Measurements from ENCODE around the gene DGKB.

The DGKB gene

DNA sequence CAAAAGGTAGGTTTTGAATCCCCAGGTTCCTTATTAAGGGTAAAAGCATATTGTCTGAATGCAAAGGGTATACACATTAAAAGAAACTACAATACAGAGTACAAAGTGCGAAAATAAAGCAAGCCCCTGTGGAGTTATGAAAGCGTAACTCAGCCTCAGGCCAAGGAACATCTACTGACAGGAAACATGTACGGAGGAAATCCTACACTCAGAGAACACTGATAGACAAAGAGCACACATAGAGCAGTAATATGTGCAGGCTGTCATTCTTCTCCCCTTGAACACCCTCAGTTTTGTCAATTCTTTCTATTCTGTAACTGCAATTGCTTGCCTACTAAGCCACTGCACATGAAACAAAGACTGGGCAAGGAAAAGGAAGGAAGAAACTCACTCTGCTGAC is 150.2 kb downstream of the DGKB start:
- no peak for FAIRE-seq

DNA sequence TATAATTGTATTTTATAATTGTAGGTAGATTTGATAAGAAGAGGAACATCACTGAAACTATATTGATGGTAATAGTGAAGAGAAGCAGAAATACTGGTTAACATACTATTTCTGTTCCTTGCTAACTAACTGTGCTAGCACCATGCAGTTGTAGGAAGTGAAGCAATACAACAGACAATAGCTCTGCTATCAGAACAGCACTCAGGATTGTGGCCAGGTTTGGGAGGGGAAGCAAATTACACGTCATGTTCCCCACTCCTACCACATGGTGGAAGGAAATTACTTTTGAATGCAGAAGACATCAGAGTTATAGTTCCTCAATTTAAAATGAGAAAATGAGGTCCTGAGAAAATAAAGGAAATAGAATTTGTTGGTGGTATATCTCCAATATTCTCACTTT is 151.1 kb downstream of the DGKB start:
- FAIRE-seq: no peak

DNA sequence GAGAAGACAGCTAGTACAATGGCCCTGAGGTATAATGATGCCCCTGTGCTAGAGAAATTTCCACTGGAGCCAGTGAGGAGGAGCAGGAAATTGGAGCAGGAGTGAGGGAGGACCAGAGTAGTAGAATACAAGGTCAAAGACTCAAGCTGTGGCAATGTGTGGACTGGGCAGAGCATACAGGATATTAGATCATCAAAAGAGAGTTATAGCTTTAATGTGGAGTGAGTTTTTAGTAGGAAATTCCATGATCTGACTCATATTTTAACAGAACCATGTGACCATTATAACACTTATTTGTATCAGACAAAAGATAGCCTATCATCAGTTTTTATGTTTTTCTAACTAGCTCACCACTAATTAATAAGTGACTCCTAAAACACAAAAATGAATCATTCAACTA is 154.1 kb downstream of the DGKB start:
- no peak for FAIRE-seq

DNA sequence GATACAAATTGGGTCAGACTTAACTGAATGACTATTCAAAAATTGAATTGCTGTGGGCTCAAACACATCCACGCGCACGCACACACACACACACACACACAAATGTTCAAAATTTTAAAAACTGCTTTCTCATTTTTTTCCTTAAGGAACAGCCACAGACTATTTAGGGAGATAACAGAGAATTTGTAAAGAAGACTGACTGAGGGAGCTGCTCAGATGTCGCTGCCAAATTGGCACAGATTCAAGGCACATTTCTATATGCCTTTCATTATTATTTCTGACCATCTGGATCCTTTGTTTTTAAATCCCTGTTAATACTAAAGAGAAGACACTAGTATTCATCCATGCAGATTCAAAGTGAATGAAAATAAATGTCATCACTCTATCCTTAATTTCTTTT is 154.8 kb downstream of the DGKB start:
- FAIRE-seq: no peak

DNA sequence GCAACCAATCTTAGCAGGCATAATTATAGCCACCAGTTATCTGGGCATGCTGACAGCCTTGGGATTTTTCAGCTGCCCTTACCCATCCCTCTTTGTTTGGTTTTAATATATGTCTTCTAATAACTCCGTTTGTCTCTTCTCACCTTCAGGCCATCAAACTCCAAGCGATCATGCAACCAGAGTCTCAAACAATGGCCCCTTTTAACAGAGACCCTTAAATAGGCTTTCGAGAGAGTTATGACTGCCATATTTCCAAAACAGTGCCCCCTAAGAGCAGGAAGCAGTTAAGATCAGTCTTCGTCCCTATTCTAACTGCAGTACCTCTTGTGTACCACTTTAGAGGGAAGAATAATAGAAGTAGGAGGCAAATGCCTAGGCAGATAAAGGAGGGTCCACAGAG is 157.5 kb downstream of the DGKB start:
- FAIRE-seq: no peak

DNA sequence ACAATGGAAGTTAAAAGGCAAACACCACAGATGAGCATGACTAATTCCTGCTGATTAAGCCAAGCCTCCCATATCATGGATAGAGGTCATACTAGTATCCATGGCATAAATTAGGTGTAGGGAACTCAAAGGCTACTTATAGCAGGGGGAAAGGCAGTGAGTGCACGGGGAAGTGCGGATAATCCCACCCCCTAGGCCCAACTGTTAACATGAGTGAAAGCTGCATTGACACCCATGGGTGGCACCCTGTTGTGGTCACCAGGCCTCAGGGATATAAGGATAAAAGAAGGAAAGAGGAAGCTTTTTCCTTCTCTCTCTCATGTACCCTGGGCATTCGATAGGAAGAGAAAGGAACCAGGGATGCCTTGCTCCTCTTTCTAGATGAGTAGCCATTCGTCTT is 161.9 kb downstream of the DGKB start:
- no peak for FAIRE-seq

DNA sequence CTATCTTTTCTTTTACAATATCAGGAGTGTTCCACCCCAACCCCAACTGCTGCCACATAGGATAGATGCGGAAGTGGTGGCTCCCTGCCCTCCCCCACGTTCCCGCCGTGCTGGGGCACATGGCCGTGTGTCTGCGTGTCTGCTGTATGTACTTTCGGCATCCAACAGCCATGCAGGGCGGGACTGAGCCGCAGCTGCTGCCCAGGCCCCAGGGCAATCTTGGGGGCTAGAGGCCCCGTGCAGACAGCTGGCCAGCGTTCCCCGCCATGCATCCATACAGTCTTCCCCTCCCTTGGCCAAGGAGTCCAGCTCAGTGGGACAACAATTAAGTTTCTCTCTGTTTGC is 162.7 kb downstream of the DGKB start:
- FAIRE-seq: no peak

DNA sequence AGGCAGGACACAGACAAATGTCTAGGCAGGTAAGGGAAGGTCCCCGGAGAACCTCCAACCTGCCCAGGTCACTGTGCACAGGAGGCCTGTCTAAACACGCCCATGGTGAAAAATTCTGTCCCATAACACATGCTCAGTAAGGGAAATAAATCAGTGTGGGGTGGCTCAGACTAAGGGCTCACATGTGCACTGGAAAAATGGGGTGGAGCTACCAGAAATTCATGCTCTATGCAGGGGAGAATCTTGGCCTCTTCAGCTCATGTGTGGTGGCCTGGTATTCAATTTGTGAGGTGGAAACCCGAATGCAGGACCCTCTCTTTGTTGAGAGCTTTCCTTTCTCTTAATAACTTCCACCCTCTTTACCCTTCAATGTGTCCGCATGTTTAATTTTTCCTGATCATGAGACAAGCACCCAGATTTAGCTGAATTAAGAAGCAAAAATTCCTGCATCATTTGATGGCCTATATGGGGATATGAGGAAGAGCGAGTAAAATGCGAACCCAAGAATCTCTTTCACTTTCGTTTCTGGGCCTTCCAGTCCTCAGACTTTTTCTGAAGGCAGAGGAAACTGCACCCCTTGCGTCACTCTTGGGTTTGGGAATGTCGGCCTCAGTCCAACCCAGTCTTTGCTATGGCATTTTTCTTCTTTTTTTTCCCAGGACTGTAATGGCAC is 163.2 kb downstream of the DGKB start:
- FAIRE-seq: no peak

DNA sequence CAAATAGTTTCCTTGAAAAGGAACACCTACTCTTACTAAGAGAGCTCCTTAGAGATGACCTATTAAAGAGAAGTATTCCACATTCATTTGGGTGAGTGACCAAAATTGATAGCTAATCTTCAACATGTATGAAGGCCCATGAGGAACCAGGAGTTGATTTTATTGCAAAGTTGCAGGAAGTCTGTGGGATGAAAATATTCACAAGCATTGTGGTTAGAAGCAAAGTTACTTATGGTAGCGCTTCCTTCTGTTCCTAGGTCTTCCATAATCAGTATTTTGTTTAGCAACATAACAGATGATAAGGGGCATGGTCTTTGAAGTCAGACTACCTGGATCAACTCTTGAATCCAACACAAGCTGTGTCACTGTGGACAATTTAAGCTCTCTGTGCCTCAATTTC is 164.5 kb downstream of the DGKB start:
- FAIRE-seq: no peak

DNA sequence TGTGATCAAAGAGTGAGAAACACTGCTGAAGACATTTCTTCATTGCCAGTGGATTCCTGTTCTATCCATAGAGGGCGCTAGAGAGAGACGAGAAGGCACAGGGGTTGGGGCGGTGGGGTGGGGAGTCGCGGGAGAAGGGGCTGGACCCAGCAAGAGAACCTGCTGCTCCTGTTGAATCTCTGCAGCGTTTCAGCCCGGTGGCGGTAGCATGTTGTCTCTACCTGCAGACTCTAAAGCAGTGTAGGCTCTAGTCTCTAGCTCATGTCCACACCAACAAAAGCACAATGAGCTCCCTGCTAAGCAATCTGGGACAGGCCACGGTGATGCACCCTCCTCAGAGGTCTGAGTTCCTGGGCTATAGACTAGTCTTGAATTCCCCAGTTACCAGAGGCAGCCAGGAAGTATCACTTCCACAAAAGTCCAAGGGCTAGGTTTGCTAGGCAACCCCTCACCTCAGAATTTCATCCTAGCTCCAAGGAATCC is 167.7 kb downstream of the DGKB start:
- no peak for FAIRE-seq

DNA sequence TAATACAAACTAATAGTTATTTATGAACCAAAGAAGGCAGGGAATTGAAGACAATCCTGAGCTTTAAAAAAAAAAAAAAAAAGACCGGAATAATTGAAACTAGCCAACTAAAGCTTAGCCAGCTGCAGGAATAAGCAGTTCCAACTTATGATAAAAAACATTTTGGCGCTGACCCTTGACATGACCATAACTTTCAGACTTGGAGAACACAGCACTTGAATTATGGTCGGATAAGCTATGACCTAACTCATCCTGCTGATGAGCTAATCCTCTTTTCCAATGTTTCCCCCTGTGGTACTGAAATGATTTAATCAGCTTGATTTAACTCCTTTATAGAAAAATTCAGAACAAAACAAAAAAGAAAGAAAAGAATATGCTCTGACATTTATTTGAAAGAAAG is 181.8 kb downstream of the DGKB start:
- no peak for FAIRE-seq

DNA sequence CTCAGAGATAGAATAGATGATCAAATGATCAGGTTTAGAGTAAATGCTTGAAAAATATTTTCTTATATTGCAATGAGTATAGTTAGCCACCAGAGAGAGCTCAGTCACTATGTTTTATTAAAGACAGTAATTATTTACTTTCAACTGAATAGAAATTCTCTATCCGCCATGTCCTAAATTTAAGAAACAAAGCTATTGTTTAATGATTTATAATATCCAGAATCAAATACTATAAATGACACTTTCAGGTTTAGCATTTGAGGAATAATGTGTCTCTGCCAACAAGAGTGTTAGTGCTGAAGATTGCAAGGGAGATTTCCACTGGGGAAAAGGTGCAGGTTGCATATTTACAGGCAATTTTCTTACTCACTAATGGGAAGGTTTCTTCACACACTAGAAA is 184.7 kb downstream of the DGKB start:
- peak; percentile 100 for FAIRE-seq

DNA sequence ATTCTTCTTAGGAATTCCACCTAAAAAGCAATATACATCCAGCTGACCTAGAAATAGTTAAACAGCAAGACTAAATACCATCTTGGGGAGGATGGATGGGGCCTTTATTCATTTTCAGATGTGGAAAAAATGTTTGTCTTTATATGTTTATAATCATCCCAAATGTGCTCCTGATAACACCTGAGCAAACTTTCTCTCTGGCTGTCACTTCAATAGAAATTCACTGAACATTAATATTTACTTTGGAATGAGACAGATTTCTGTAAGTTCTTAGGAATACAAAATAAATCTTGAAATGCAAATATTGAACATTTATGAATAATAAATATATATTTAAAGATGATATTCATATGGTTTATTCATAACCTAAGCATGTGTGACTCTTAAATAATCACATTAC is 185.4 kb downstream of the DGKB start:
- peak; percentile 27 for FAIRE-seq

DNA sequence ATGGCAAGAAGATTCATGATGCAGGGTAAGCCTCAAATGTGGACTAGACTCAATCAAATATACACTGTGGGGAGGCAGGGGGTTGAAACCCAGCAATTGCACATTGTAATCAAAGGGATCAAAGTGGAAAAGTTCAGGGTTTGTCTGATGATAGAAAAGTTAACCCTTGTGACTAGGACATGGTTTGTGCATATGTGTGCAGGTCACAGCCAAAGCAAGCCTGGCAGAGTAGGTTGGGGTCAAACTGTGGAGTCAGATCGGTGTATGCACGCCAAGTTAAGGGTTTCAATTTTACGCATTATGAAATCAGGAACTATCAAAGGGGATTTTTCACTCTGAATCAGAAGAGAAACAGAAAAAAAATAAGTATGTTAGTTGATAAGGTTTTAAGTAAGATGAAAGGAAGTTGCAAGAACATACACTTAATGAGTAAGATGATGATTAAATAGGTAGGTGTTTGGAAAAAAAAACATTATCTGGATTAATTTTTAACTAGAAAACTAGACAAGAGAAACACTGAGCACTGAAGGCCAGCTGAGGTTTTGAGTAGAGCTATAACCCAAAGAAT is 188.3 kb downstream of the DGKB start:
- no peak for FAIRE-seq

DNA sequence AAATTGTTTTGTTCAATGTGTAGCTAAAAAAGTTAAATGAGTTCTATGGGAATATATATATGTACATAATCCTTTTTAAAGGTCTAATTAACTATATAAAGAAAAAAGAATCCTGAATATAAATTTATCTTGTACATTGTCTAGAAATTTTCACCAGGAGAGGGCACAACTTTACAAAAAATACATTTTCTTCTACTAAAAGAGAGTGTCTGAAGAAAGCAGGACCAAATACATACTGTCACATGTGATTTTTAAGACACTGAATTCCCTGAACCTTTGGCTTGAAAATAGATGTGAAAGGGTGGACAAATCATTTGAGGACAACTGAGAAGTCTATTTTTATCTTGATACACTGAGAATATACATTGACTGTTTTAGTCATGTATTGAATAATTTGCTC is 204.3 kb downstream of the DGKB start:
- no peak for FAIRE-seq

DNA sequence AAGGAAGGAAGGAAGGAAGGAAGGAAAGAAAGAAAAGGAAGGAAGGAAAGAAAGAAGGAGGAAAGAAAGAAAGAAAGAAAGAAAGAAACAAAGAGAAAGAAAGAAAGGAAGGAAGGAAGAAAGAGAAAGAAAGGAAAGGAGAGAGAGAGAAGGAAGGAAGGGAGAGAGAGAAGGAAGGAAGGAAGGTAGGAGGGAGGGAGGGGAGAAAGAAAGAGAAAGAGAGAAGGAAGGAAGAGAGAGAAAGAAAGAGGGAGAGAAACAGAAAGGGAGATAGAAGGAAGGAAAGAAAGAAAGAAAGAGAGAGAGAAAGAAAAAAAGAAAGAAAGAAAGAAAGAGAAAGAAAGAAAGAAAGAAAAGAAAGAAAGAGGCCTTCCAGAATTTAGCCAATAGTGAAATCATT is 204.9 kb downstream of the DGKB start:
- FAIRE-seq: no peak

DNA sequence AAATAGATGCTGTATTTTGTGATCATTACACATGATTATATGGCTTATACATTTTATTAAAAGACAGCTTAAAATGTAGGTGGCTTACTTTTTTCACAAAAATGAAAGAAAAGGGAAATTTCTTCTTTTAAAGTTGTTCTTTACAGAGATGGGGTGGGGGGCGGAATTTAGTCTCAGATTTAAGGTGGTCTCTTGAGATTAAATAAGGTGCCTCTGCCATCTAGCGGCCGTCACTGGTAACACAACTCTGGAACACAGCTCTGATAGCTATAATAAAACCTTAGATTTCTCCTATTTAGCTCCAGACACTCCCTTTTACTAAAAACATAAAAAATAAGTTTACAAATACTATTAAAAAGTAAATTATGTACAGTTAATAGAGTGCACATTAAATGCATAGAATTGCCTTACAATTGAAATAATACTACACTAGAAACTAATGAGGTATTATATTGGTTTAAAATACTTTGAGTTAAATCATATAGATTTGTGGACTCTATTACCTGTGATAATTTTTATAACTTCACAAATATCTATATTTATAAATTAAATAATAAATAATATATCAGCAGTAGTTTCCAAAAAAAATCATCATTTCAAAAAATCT is 210.9 kb downstream of the DGKB start:
- peak; percentile 77 for FAIRE-seq

DNA sequence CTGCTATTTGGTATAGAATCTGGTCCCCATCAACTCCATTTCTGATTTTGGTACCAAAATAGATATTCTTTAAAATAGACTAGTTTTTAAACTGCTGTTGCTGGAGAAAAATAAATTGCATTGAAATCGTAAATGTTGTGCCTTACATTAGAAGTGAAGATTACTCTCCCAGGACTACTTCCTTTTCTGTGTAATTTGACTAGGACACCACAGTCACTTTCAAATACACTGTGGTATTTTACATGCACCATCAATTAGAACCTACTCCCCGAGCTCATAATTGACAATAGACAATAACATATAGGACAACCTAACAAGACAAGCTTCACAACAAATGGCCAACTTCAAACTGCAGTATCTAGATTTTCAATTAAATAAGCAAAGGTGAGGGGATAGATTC is 211.5 kb downstream of the DGKB start:
- FAIRE-seq: no peak

DNA sequence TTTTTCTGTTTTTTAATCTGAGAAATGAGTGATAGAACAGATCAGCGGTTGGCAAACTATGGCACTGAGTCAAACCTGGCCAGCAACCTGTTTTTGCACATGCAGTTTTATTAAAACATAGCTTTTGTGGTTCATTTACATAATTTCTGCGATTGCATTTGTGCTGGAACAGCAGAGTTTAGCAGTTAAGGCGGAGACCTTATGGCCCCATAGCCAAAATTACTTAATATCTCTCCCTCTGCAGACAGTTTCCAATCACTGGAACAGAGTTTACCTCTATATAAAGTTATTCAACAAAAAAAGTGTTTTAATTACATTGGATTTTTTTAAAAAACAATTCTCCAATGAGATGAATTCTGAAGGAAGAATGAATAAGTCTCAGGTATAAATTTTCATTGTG is 212.1 kb downstream of the DGKB start:
- FAIRE-seq: no peak

DNA sequence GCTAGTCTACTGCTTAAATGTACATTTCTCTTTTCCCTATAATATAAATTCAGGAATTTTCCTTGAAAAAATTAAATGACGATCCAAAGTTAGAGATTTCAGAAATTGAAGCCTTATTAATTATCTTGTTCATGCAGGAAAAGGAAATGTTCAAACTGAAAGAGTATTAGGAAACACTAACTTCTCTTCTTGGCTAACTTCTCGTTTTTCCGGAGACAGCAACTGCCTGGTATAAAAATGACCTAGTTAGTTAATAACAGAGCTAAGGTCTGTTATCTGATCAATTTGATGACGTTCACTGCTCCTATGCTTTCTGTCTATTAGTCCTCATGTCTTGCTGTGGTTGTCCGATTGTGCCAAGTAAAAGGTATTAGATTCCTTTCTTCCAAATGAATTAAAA is 212.5 kb downstream of the DGKB start:
- no peak for FAIRE-seq

DNA sequence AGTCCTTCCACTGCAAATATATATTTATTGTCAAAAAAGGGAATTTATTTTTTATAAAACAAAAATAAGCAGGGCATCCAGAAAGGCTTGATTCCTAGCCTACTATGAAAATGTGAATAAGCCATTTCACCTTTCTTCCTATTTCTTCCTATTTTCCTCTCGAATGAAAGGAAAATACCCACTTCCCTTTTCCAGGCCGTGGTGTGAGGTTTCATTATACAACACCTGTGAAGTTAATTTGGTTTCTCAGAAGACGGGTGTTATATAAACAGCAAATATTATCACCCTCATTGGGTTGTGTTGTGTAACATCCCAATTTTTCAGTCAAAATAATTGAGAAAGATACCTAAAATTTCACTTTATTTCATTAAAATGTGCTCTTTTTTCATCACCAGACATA is 214.3 kb downstream of the DGKB start:
- peak; percentile 56 for FAIRE-seq

DNA sequence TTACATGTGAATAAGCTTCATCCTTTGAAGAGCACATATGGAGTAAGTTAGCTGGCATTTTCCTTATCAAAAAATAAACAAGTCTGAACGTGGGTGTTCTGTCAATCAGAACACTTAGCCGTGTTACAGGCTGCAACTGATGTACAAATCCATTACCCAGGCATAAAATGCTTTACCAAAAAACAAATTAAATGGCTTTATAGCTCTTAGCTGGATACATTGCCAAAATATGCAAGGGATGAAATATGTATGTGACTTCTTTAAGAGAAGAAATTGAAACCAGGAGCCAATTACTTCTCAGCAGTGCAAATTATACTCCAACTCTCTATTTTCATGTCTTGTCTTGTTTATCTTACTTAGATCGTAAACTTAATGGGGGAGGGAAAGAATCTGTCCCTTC is 214.8 kb downstream of the DGKB start:
- peak; percentile 9 for FAIRE-seq

DNA sequence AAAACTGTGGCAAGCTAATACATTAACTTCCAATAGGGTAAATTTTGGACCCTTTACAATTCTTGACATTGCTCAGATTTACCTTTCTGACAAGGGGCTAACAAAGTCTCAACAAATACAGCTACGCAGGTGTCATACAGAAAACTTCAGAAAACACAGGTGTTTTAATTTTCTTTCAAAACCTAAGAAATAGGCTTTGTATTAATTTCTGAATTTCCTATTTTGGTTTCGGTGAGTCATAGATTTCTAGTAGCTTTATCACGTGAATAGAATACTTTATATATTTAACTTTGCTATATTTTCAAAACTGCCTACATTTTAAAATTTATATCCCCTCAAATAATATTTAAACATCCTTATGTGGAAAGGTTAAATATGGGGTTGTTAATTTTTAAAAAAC is 215.3 kb downstream of the DGKB start:
- FAIRE-seq: no peak

DNA sequence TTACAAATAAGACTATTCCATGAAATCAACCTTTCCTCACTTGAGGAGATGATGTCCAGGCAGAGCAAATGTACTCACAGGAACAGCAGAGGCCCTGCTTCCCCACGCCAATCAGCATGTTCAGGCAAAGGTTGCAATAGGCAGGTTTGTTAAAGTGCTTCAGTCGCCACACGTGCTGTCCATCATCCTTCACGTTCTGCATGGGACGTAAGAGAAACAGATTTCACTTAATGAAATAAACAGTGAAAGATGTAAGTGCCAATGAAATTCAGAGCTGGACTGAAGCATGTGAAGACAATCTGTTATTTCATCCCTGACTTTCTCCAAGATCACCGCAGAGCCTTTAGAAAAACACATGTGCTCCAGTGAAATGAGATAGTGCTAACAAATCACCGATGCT is 217.4 kb downstream of the DGKB start:
- no peak for FAIRE-seq

DNA sequence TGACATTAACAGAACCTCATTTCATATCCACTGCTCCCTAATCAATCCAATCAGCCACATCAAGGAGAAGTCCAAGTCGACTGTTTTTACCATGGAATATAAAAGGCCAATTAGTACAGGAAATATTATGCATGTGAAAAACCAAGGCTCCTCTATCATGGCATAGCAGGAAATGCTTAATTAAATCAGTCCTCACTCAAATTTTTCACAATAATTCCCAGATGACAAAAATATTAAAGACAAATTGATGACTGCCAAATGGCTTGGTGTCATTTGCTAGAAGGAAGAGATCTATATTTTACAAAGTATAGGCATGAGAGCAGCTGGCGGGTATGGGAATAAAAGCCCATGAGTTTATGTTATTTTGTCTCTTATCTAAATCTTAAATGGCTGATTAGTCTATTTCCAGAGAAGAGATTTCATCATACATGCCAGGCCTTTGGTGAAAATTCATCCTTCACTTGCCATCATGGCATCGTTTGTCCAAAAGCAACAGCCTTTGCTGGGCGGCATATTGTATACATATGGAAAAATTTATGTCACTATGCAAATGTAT is 219.6 kb downstream of the DGKB start:
- no peak for FAIRE-seq

Measured in islet of Langerhans (tissue), 1 donor.